CD4-positive, alpha-beta T cell treated with Interferon alpha-2 for 1 hour (primary cell): ENCODE measurements around the gene FRRS1L.

Source experiments
- DNase-seq, 2 donors: peaks; one replicate each; pipeline ENCODE4 v3.0.0-alpha.2; 2020 to 2022

FRRS1L gene

GRCh38 chr9:109101202-109101595, 65.8 kb downstream of the FRRS1L start:
- peak in 1 of 2 donors; percentile 18 for DNase-seq

GRCh38 chr9:109100543-109101201, 66.4 kb downstream of the FRRS1L start:
- no peak for DNase-seq

GRCh38 chr9:109098960-109099308, 68.1 kb downstream of the FRRS1L start:
- DNase-seq: no peak

GRCh38 chr9:109098171-109098959, 68.7 kb downstream of the FRRS1L start:
- DNase-seq: no peak

- DNase-seq: no peak
Measured at GRCh38 chr9:109097146-109097545, 69.9 kb downstream of the FRRS1L start.

GRCh38 chr9:109095321-109095720, 71.7 kb downstream of the FRRS1L start:
- DNase-seq: no peak

GRCh38 chr9:109094268-109094667, 72.8 kb downstream of the FRRS1L start:
- DNase-seq: no peak

GRCh38 chr9:109092587-109092986, 74.5 kb downstream of the FRRS1L start:
- DNase-seq: no peak

GRCh38 chr9:109092051-109092580, 74.9 kb downstream of the FRRS1L start:
- no peak for DNase-seq

- DNase-seq: no peak
Measured at GRCh38 chr9:109088221-109088620, 78.8 kb downstream of the FRRS1L start.

GRCh38 chr9:109087795-109088194, 79.3 kb downstream of the FRRS1L start:
- no peak for DNase-seq

GRCh38 chr9:109086221-109086620, 80.8 kb downstream of the FRRS1L start:
- DNase-seq: no peak

- DNase-seq: no peak
Measured at GRCh38 chr9:109085510-109085909, 81.5 kb downstream of the FRRS1L start.

- DNase-seq: no peak
Measured at GRCh38 chr9:109083813-109084405, 83.1 kb downstream of the FRRS1L start.

- no peak for DNase-seq
Measured at GRCh38 chr9:109083141-109083540, 83.9 kb downstream of the FRRS1L start.

- no peak for DNase-seq
Measured at GRCh38 chr9:109082091-109082620, 84.9 kb downstream of the FRRS1L start.
